Gastroesophageal sphincter (tissue), 4 donors: ENCODE data around the gene BMP5. TPM values are rescaled to one million over a fixed set of nuclear protein-coding genes. Genes with fewer than 3 reads are reported as not detected.
A peak's percentile ranks its signal among the peaks of the same experiment; 100 is the strongest.
"Not testable (repeated sequence)": the region's sequence is repeated elsewhere in the genome, so short reads cannot be mapped to it uniquely, and the experiment has no call there.

Experiments used
- ATAC-seq: fragments of 150-250 bp; one replicate; pipeline ENCODE4 v1.9.1; 2016; ENCODE audit warnings: mild to moderate bottlenecking, moderate library complexity
- H3K27ac ChIP-seq, 4 donors: fragments of 200-600 bp; sonication (generic) in 3 of 4; 1 replicate in 3 of 4; 2 replicates in 1 of 4; pipeline ENCODE4 v1.5.1; 2016 to 2019
- H3K27me3 ChIP-seq: fragments of 200-600 bp; sonication (generic); one replicate; pipeline ENCODE4 v1.5.1; 2019
- H3K36me3 ChIP-seq, 2 donors: fragments of 200-600 bp; sonication (generic); one replicate each; pipeline ENCODE4 v1.5.1; 2019; ENCODE audit warnings: control low read depth in 1 of 2
- H3K4me1 ChIP-seq, 3 donors: fragments of 200-600 bp; sonication (generic); 1 replicate in 2 of 3; 2 replicates in 1 of 3; pipeline ENCODE4 v1.5.1; 2016 to 2019; ENCODE audit warnings: control low read depth in 2 of 3
- H3K4me3 ChIP-seq, 2 donors: fragments of 200-600 bp; sonication (generic); one replicate each; pipeline ENCODE4 v1.5.1; 2019; ENCODE audit warnings: mild to moderate bottlenecking in 1 of 2, moderate library complexity in 1 of 2
- H3K9me3 ChIP-seq, 3 donors: fragments of 200-600 bp; sonication (generic); one replicate each; pipeline ENCODE4 v1.5.1; 2017 to 2019; ENCODE audit warnings: control low read depth in 2 of 3
- EP300 ChIP-seq: sonication (generic); formaldehyde crosslinking; IDR thresholded peaks from one replicate; pipeline ENCODE4 v1.6.1; 2017; ENCODE audit warnings: antibody characterized with exemption, mild to moderate bottlenecking
- POLR2A ChIP-seq, 2 donors: fragments of 450-650 bp; IDR thresholded peaks; one replicate each; pipeline ENCODE4 v1.6.1; 2017; ENCODE audit warnings: antibody characterized with exemption in 2 of 2, mild to moderate bottlenecking in 2 of 2, moderate library complexity in 1 of 2
- POLR2AphosphoS5 ChIP-seq: sonication (generic); formaldehyde crosslinking; IDR thresholded peaks from one replicate; pipeline ENCODE4 v1.6.1; 2017; ENCODE audit warnings: antibody characterized with exemption
- WGBS, 2 donors: methylation state at CpG; one replicate each; pipeline ENCODE4 v1.1.5; 2018; ENCODE audit warnings: low coverage in 1 of 2; 5-methylcytosine and 5-hydroxymethylcytosine counted together
- total RNA-seq, 4 donors: library from RNA; depleted of rRNA; stranded (reverse); fragments of >200 nt; gene quantifications; one replicate each; pipeline ENCODE4 v1.1.0, GENCODE V29; 2016
- TF ChIP-seq, protein P1 (sequence below), 4 experiments: fragments of 200-600 bp in 2 of 4; fragments of 450-650 bp in 2 of 4; sonication (generic) in 1 of 4; IDR thresholded peaks; one replicate each; pipeline ENCODE4 v1.5.1; 2017 to 2019; ENCODE audit warnings: antibody characterized with exemption in 4 of 4, mild to moderate bottlenecking in 2 of 4, moderate library complexity in 2 of 4

BMP5 gene
- total RNA-seq, 4 donors from 2014 or later = 0.40 to 2.6 (median 0.89) TPM

- WGBS, 2 donors = 26 to 33% methylated on average over 3 of the region's 3 CpGs
- H3K27ac ChIP-seq = peak overlapping the region in 1 of 4 donors; percentile 24
Measured at GRCh38 chr6:55917751-55918415, 42.5 kb upstream of the BMP5 start.

GRCh38 chr6:55916188-55916587 lies 40.8 kb upstream of the BMP5 start:
- H3K4me1 ChIP-seq = peaks cover 0 to 8% (median 3%) of the 10 kb centered on the region in 3 donors
- no peak overlapping the region for H3K4me3 ChIP-seq
- no peaks in the 10 kb centered on the region for H3K27me3 ChIP-seq
- H3K27ac ChIP-seq = no peak overlapping the region
- H3K36me3 ChIP-seq = no peaks in the 10 kb centered on the region
- no peak for ATAC-seq
- no peak for TF ChIP-seq POLR2A (IDR thresholded peaks at IDR 0.05)
- no peak for TF ChIP-seq EP300
- TF ChIP-seq POLR2AphosphoS5 = no peak
- TF ChIP-seq, protein P1, sequence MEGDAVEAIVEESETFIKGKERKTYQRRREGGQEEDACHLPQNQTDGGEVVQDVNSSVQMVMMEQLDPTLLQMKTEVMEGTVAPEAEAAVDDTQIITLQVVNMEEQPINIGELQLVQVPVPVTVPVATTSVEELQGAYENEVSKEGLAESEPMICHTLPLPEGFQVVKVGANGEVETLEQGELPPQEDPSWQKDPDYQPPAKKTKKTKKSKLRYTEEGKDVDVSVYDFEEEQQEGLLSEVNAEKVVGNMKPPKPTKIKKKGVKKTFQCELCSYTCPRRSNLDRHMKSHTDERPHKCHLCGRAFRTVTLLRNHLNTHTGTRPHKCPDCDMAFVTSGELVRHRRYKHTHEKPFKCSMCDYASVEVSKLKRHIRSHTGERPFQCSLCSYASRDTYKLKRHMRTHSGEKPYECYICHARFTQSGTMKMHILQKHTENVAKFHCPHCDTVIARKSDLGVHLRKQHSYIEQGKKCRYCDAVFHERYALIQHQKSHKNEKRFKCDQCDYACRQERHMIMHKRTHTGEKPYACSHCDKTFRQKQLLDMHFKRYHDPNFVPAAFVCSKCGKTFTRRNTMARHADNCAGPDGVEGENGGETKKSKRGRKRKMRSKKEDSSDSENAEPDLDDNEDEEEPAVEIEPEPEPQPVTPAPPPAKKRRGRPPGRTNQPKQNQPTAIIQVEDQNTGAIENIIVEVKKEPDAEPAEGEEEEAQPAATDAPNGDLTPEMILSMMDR (IDR thresholded peaks at IDR 0.05) = no peak
- H3K9me3 ChIP-seq = no peaks in the 10 kb centered on the region
- WGBS, 2 donors = 95 to 97% methylated on average over 2 of the region's 2 CpGs

More at GRCh38 chr6:55917751-55918415, 42.5 kb upstream of the BMP5 start:
- Histone ChIP-seq H3K4me1 (peaks cover 0 to 8% (median 3%) of the 10 kb centered on the region in 3 donors), H3K27me3 (no peaks in the 10 kb centered on the region), H3K4me3 (no peak overlapping the region), H3K9me3 (no peaks in the 10 kb centered on the region), H3K36me3 (no peaks in the 10 kb centered on the region)
- ATAC-seq = peak; percentile 57
- no peak for TF ChIP-seq POLR2A (IDR thresholded peaks at IDR 0.05)
- TF ChIP-seq EP300 = no peak
- no peak for TF ChIP-seq POLR2AphosphoS5

- peaks cover 0 to 8% (median 3%) of the 10 kb centered on the region in 3 donors for H3K4me1 ChIP-seq
- WGBS, 2 donors = 17 to 62% methylated on average over 3 of the region's 3 CpGs
- H3K36me3 ChIP-seq = no peaks in the 10 kb centered on the region
- TF ChIP-seq POLR2A (IDR thresholded peaks at IDR 0.05) (no peak), POLR2AphosphoS5 (no peak), EP300 (no peak)
- TF ChIP-seq, protein P1 (IDR thresholded peaks at IDR 0.05) = no peak
- H3K27me3 ChIP-seq = no peaks in the 10 kb centered on the region
- ATAC-seq = peak; percentile 66
- H3K4me3 ChIP-seq = no peak overlapping the region
- peak overlapping the region in 2 of 4 donors; percentile 24 to 32 for H3K27ac ChIP-seq
- H3K9me3 ChIP-seq = no peaks in the 10 kb centered on the region
Measured at GRCh38 chr6:55913228-55914195, 38.1 kb upstream of the BMP5 start.

DNA sequence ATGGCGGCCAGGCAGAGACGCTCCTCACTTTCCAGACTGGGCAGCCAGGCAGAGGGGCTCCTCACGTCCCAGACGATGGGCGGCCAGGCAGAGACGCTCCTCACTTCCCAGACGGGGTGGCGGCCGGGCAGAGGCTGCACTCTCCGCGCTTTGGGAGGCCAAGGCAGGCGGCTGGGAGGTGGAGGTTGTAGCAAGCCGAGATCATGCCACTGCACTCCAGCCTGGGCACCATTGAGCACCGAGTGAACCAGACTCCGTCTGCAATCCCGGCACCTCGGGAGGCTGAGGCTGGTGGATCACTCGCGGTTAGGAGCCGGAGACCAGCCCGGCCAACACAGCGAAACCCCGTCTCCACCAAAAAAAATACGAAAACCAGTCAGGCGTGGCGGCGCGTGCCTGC lies 35.1 kb upstream of the BMP5 start:
- not testable (repeated sequence) for H3K9me3 ChIP-seq, H3K27ac ChIP-seq, ATAC-seq, H3K4me1 ChIP-seq, H3K27me3 ChIP-seq, H3K4me3 ChIP-seq, H3K36me3 ChIP-seq
- no CpG with 5 or more reads among the region's 28 CpGs for WGBS, 2 donors

GRCh38 chr6:55909911-55910310 lies 34.5 kb upstream of the BMP5 start:
- not testable (repeated sequence) for H3K9me3 ChIP-seq, H3K4me1 ChIP-seq, ATAC-seq, H3K27me3 ChIP-seq, H3K4me3 ChIP-seq, H3K36me3 ChIP-seq, H3K27ac ChIP-seq
- WGBS, 2 donors = no CpG with 5 or more reads among the region's 26 CpGs

DNA sequence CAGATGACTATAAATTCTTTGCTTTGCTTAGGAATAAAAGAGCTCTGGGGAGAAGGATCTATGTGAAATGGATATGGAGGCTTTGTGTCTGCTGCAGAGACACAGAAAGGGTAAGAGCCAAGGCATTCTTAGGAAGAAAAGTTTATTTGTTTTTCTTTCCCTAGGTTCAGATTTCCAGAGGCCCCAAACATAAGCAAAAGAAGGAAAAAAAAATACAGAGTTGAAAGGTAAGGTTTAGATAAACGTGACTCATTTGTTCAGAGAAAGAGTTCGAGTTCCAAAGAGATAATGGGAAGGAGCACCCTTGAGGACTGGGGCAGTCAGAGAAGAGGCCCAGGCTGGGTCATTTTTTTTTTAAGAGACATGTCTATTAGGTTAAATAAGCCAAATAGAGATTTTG lies 27.4 kb upstream of the BMP5 start:
- Histone ChIP-seq H3K27ac (no peak overlapping the region), H3K4me1 (no peaks in the 10 kb centered on the region), H3K36me3 (no peaks in the 10 kb centered on the region), H3K9me3 (no peaks in the 10 kb centered on the region), H3K27me3 (no peaks in the 10 kb centered on the region), H3K4me3 (no peak overlapping the region)
- TF ChIP-seq POLR2AphosphoS5 (no peak), POLR2A (IDR thresholded peaks at IDR 0.05) (no peak), EP300 (no peak)
- TF ChIP-seq, protein P1 (IDR thresholded peaks at IDR 0.05) = no peak
- no peak for ATAC-seq
- 33 to 43% methylated on average over 2 of the region's 2 CpGs for WGBS, 2 donors
